ENCODE data around the gene TBC1D1. TPM values are rescaled to one million over a fixed set of nuclear protein-coding genes. Genes with fewer than 3 reads are reported as not detected.
A peak's percentile ranks its signal among the peaks of the same experiment; 100 is the strongest.

Gene TBC1D1
- total RNA-seq, 1 experiment from 2014 or later: 130 TPM

- peak; percentile 53 for DNase-seq (ENCODE audit: low read depth)
These were observed 5.4 kb upstream of the TBC1D1 start for GRCh38 chr4:37885496-37885895.

- DNase-seq (ENCODE audit: low read depth): peak; percentile 61
These were observed 759 bp upstream of the TBC1D1 start for GRCh38 chr4:37889849-37890800.

GRCh38 chr4:37891260-37892159 lies 626 bp downstream of the TBC1D1 start:
- DNase-seq (ENCODE audit: low read depth): peak; percentile 57

DNA sequence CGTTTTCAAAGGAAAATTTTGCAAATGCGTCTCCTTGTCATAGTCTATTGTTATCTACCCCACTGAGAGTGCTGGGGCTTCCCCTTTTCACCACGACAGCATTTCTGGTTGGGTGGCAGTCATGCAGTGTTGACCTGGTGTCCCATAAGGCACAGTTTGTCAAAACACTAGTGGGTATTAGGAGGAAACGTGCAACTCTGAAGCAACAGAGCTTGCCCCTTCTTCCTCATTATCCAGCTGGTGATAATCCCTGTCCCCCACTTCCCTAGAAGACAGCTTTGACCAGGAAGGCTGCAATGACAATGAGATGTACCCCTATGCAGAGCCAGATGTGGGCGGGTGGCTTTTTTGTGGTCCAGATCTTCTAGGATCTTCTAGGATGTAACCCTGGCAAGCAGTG lies 1.8 kb downstream of the TBC1D1 start:
- no peak for DNase-seq (ENCODE audit: low read depth)

- no peak for DNase-seq (ENCODE audit: low read depth)
These were observed 2.3 kb downstream of the TBC1D1 start for GRCh38 chr4:37893164-37893563.

GRCh38 chr4:37895271-37895670 lies 4.4 kb downstream of the TBC1D1 start:
- no peak for DNase-seq (ENCODE audit: low read depth)

GRCh38 chr4:37896206-37896860 lies 5.4 kb downstream of the TBC1D1 start:
- no peak for DNase-seq (ENCODE audit: low read depth)

- DNase-seq (ENCODE audit: low read depth): no peak
These were observed 11.3 kb downstream of the TBC1D1 start for GRCh38 chr4:37902212-37902611.

DNA sequence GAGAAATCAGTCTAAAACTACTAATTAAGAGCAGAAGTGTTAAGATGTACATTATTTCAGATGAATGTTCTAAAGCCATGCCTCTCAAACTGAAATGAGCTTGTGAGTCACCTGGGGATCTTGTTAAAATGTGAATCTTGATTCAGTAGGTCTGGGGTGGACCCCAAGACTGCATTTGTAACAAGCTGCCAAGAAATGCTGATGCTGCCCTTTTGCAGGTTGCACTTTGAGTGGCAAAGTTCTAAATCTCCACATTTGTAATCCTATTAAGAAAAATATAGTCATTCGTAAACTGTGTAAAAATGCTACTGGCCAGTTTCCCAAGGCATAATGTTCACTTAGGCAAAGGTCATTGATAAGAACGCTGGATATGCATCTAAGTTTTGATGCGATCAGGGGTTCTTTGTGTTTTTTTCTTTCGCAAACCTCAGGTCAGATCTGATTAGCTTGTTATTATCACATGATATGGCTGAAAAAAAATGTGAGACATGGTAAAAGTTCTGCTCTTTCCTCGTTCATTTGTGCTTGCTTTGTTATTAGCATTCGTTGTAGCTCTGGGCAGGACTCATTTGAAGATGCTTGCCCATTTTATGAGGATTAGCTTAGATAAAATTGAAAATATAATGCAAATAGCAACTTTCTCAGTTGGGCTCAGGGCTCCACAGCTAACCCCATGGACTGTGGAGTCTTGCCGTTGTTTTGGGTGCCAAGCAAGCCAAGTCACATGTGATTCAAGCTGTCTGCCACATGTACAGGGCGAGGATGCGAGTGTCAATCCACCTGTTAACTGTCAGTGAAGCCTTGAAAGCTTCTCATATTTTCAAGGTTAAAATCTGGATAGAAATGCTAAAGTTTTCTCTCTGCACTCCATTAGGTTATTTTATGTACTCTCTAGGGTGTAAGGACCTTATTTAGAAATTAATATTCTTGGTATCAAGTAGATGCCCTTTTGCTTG lies 12.1 kb downstream of the TBC1D1 start:
- no peak for DNase-seq (ENCODE audit: low read depth)

- DNase-seq (ENCODE audit: low read depth): no peak
These were observed 13.0 kb downstream of the TBC1D1 start for GRCh38 chr4:37903901-37904300.

- no peak for DNase-seq (ENCODE audit: low read depth)
These were observed 13.9 kb downstream of the TBC1D1 start for GRCh38 chr4:37904824-37905223.

- DNase-seq (ENCODE audit: low read depth): peak; percentile 35
These were observed 14.8 kb downstream of the TBC1D1 start for GRCh38 chr4:37905533-37906169.

GRCh38 chr4:37908488-37909331 lies 17.8 kb downstream of the TBC1D1 start:
- DNase-seq (ENCODE audit: low read depth): peak; percentile 79

DNA sequence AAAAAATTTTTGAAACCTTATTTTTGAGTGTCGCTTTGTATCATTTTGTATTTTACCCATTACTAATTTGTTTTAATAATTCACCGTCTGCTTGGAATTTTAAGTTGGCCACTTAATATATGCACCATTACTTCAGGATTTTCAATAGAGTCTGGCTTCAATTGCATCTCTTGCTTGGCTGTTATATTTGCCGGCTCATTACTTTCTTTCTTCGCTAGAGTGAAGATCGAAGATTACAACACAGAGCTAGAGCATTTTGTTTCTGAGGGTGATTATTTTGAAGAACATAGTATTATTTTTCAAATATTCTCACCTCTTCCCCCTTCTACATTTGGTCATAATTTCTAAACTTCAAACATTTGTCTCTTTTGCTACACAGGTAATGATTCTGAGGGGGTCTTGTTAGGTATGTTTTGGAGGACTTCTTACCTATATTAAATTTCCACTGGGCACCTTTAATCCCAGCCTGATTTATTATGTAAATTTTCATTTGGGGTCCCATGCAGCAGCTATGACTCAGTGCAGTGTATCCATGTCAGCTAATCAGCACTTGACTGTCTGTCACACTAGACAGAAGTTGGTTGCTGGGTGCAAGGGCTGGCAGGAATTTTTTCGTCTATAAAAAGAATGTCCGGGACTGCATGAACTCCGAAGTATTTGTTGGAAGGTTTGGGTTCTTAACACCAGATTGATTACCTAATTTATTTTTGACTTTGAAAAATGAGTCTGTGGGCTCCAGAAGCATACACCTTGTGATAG lies 18.6 kb downstream of the TBC1D1 start:
- peak; percentile 37 for DNase-seq (ENCODE audit: low read depth)

GRCh38 chr4:37910091-37910486 lies 19.2 kb downstream of the TBC1D1 start:
- no peak for DNase-seq (ENCODE audit: low read depth)

- DNase-seq (ENCODE audit: low read depth): no peak
These were observed 23.7 kb downstream of the TBC1D1 start for GRCh38 chr4:37914539-37914938.

DNA sequence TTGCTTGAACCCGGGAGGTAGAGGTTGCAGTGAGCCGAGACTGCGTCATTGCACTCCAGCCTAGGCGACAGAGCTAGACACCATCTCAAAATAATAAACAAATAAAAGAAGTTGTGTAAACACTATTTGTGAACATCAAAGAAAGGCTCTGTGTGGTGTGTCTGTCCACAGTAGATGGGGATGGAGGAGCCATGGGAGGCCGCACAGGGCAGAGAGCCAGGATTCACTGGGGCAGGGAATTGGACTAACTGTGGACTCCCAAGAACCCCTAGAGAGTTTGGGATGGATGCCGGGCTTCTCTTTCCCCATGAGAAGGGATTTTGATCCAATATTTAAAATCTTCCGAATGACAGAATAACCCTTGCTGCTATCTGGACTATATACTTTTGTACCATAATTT lies 26.5 kb downstream of the TBC1D1 start:
- no peak for DNase-seq (ENCODE audit: low read depth)

- no peak for DNase-seq (ENCODE audit: low read depth)
These were observed 27.8 kb downstream of the TBC1D1 start for GRCh38 chr4:37918653-37919052.

GRCh38 chr4:37922328-37922727 lies 31.4 kb downstream of the TBC1D1 start:
- peak; percentile 79 for DNase-seq (ENCODE audit: low read depth)

All from M059J (cell line).